NCI-H1436 treated with DMSO at 0.1 percent for 48 hours (cell line): ENCODE measurements around the gene ZCCHC2.

ENCODE experiments used
- DNase-seq: peaks from one replicate; lab custom pipeline; 2025; lab: John Stamatoyannopoulos, UW

ZCCHC2 gene

GRCh38 chr18:62609764-62610163 is 86.9 kb downstream of the ZCCHC2 start:
- no peak for DNase-seq

DNA sequence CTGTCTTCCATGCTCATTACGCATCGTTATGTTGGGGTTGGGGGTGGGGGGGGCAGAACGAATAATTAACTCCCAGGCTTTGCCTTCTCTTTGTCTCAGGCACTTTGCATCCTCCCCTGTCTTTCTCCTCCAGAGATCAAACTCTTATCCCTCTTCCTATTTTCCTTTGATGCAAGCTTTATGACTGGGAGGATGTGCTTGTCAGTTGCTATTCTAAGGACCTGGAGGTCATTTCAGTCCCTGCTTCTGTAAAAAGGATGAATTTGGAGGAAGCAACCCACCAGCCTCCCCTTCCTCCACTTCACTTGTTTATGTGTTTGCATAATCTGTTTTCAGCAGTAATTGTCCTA is 87.5 kb downstream of the ZCCHC2 start:
- no peak for DNase-seq

- no peak for DNase-seq
These were observed 88.0 kb downstream of the ZCCHC2 start for GRCh38 chr18:62610701-62611411.

GRCh38 chr18:62611453-62612288 is 88.8 kb downstream of the ZCCHC2 start:
- DNase-seq, result no peak

GRCh38 chr18:62612289-62612645 is 89.4 kb downstream of the ZCCHC2 start:
- no peak for DNase-seq

DNA sequence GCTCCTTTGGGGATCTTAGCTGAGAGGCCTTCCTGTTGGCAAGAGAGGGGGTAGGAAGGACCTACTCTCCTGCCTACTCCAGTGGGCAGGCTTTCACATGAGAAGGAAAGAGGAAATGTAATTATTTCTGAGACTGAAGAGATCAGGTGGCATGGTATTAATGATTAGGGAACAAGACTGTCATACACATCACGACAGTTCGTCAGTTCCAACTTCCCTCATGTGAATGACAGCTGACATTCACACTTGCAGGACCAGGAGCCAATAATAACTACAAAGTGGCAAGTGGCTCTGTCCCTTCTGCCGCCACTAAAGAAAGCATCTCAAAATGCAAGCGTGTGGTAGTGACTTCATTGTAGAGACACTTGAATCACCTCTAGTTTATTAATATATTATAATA is 90.0 kb downstream of the ZCCHC2 start:
- no peak for DNase-seq

- DNase-seq, result no peak
These were observed 91.7 kb downstream of the ZCCHC2 start for GRCh38 chr18:62614494-62614893.

DNA sequence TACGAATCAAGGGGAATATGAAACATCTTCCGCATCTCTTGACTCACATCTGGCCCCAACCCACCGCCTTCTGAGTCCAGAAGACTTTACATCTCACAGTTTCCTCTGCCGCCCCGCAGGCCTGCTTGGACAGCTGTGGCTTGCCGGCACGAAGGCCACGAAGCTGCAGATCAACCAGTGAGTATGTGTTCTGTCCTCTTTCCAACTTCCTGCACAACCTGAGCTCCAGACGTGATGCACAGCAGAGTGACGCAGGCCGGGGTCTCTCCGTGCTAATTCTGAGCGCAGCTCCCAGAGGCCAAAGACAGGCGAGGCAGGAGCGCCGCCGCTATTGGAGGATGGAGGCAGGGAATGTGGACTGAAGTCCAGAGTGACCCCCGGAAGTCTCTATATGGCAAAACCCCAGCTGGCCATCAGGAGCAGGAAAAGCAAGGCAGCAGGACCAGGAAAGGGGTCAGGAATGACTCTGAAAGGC is 93.5 kb downstream of the ZCCHC2 start:
- DNase-seq, result no peak

DNA sequence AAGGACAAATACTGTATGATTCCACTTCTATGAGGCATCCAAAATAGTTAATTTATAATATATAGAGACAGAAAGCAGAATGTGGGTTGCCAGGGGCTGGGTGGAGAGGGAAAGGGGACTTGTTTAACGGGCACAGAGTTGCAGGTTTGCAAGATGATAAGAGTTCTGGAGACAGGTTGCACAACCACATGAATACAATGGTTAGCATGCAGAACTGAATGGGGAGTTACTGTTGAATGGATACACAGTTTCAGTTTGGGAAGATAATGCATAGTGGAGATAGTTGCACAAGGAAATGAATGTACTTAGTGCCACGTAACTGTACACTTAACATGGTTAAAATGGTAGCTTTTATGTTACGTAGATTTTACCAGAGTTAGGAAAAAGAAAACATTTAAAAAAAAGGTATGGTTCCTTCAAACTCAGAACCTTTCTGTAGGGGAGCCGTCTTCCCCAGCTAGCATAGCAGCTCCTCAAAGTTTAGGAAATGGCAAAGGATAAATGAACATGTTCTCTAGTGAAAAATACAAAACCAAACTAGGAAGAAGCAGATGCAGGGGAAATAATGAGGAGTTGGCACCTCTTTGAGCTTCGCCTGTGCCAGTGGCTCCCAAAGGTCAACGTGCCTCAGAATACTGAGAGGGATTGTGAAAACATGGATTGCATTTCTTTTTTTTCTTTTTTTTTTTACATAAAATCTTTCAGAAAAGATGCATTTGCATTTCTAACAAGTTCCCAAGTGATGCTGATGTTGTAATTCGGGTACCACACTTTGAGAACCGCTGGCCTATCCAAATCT is 95.2 kb downstream of the ZCCHC2 start:
- no peak for DNase-seq

- DNase-seq, result no peak
These were observed 95.9 kb downstream of the ZCCHC2 start for GRCh38 chr18:62618735-62619134.

GRCh38 chr18:62621546-62621945 is 98.7 kb downstream of the ZCCHC2 start:
- no peak for DNase-seq

GRCh38 chr18:62625019-62625418 is 102.2 kb downstream of the ZCCHC2 start:
- DNase-seq, result no peak
